ENCODE results near the gene METTL1. TPM values are rescaled to one million over a fixed set of nuclear protein-coding genes. Genes with fewer than 3 reads are reported as not detected.

METTL1 gene
- total and polyA plus RNA-seq, 2 experiments from 2014 or later, result 18.9 to 39.5 TPM

Small RNAs within 50 kb of the gene (microRNA-seq; reads per million reads assigned to microRNA genes)
- gene MIR6759, result not detected

Small RNAs within 50 kb of the gene (small RNA-seq; reads per million reads assigned to genes)
- gene RNU6-1083P (ENCODE audit: low replicate concordance), result not detected

Other genes with a start within 250 kb of the METTL1 start
- 12.5 and 16.9 TPM in 2 replicates for gene MBD6, start 249.3 kb downstream of the METTL1 start, total RNA-seq (2014; rRNA removed; shearing (Covaris generic))
- gene MBD6, start 249.3 kb downstream of the METTL1 start, polyA plus RNA-seq (2016; fragmentation: Nextera tagmentation; extraction: Ambion mirVana), result 17.1 and 18.3 TPM in 2 replicates
- gene DCTN2, start 224.9 kb downstream of the METTL1 start, total RNA-seq (2014; rRNA removed; shearing (Covaris generic)), result 134 and 157 TPM in 2 replicates
- gene DCTN2, start 224.9 kb downstream of the METTL1 start, polyA plus RNA-seq (2016; fragmentation: Nextera tagmentation; extraction: Ambion mirVana), result 56.1 and 62.3 TPM in 2 replicates
- gene KIF5A, start 222.1 kb downstream of the METTL1 start, total RNA-seq (2014; rRNA removed; shearing (Covaris generic)), result 16.5 and 21.3 TPM in 2 replicates
- 9.1 and 11.1 TPM in 2 replicates for gene KIF5A, start 222.1 kb downstream of the METTL1 start, polyA plus RNA-seq (2016; fragmentation: Nextera tagmentation; extraction: Ambion mirVana)
- gene PIP4K2C, start 180.9 kb downstream of the METTL1 start, total RNA-seq (2014; rRNA removed; shearing (Covaris generic)), result 26.4 and 30.6 TPM in 2 replicates
- gene PIP4K2C, start 180.9 kb downstream of the METTL1 start, polyA plus RNA-seq (2016; fragmentation: Nextera tagmentation; extraction: Ambion mirVana), result 10.5 and 10.8 TPM in 2 replicates
- 37.8 and 46.6 TPM in 2 replicates for gene DTX3, start 167.3 kb downstream of the METTL1 start, total RNA-seq (2014; rRNA removed; shearing (Covaris generic))
- gene DTX3, start 167.3 kb downstream of the METTL1 start, polyA plus RNA-seq (2016; fragmentation: Nextera tagmentation; extraction: Ambion mirVana), result 16.7 and 22.8 TPM in 2 replicates
- 9.9 and 10.2 TPM in 2 replicates for gene ARHGEF25, start 160.7 kb downstream of the METTL1 start, total RNA-seq (2014; rRNA removed; shearing (Covaris generic))
- gene ARHGEF25, start 160.7 kb downstream of the METTL1 start, polyA plus RNA-seq (2016; fragmentation: Nextera tagmentation; extraction: Ambion mirVana), result 0.53 TPM in 1 of 2 replicates, not detected in the other
- 2.4 and 2.8 TPM in 2 replicates for gene B4GALNT1, start 138.9 kb downstream of the METTL1 start, total RNA-seq (2014; rRNA removed; shearing (Covaris generic))
- 1.3 and 1.4 TPM in 2 replicates for gene B4GALNT1, start 138.9 kb downstream of the METTL1 start, polyA plus RNA-seq (2016; fragmentation: Nextera tagmentation; extraction: Ambion mirVana)
- gene OS9, start 78.0 kb downstream of the METTL1 start, total RNA-seq (2014; rRNA removed; shearing (Covaris generic)), result 66.1 and 79.7 TPM in 2 replicates
- 27.5 and 29.3 TPM in 2 replicates for gene OS9, start 78.0 kb downstream of the METTL1 start, polyA plus RNA-seq (2016; fragmentation: Nextera tagmentation; extraction: Ambion mirVana)
- 1.1 and 1.3 TPM in 2 replicates for gene AGAP2, start 33.4 kb downstream of the METTL1 start, total RNA-seq (2014; rRNA removed; shearing (Covaris generic))
- gene AGAP2, start 33.4 kb downstream of the METTL1 start, polyA plus RNA-seq (2016; fragmentation: Nextera tagmentation; extraction: Ambion mirVana), result 0.36 and 0.38 TPM in 2 replicates
- 15.6 and 32.9 TPM in 2 replicates for gene TSPAN31, start 27.1 kb downstream of the METTL1 start, total RNA-seq (2014; rRNA removed; shearing (Covaris generic))
- 12.9 and 15.5 TPM in 2 replicates for gene TSPAN31, start 27.1 kb downstream of the METTL1 start, polyA plus RNA-seq (2016; fragmentation: Nextera tagmentation; extraction: Ambion mirVana)
- gene CDK4, start 19.8 kb downstream of the METTL1 start, total RNA-seq (2014; rRNA removed; shearing (Covaris generic)), result 198 and 214 TPM in 2 replicates
- 105 and 108 TPM in 2 replicates for gene CDK4, start 19.8 kb downstream of the METTL1 start, polyA plus RNA-seq (2016; fragmentation: Nextera tagmentation; extraction: Ambion mirVana)
- 2.9 and 3.5 TPM in 2 replicates for gene MARCHF9, start 17.0 kb downstream of the METTL1 start, total RNA-seq (2014; rRNA removed; shearing (Covaris generic))
- gene MARCHF9, start 17.0 kb downstream of the METTL1 start, polyA plus RNA-seq (2016; fragmentation: Nextera tagmentation; extraction: Ambion mirVana), result 3.1 and 3.3 TPM in 2 replicates
- gene CYP27B1, start 5.0 kb downstream of the METTL1 start, total RNA-seq (2014; rRNA removed; shearing (Covaris generic)), result 2.7 and 6.8 TPM in 2 replicates
- 0.83 and 1.1 TPM in 2 replicates for gene CYP27B1, start 5.0 kb downstream of the METTL1 start, polyA plus RNA-seq (2016; fragmentation: Nextera tagmentation; extraction: Ambion mirVana)
- gene EEF1AKMT3, start 509 bp upstream of the METTL1 start, total RNA-seq (2014; rRNA removed; shearing (Covaris generic)), result 3.0 and 5.3 TPM in 2 replicates
- 1.3 and 1.7 TPM in 2 replicates for gene EEF1AKMT3, start 509 bp upstream of the METTL1 start, polyA plus RNA-seq (2016; fragmentation: Nextera tagmentation; extraction: Ambion mirVana)
- gene TSFM, start 10.7 kb upstream of the METTL1 start, total RNA-seq (2014; rRNA removed; shearing (Covaris generic)), result 29.5 and 30.9 TPM in 2 replicates
- gene TSFM, start 10.7 kb upstream of the METTL1 start, polyA plus RNA-seq (2016; fragmentation: Nextera tagmentation; extraction: Ambion mirVana), result 41.7 and 43.1 TPM in 2 replicates
- 0.12 and 0.17 TPM in 2 replicates for gene AVIL, start 46.6 kb upstream of the METTL1 start, total RNA-seq (2014; rRNA removed; shearing (Covaris generic))
- 0.59 and 1.3 TPM in 2 replicates for gene AVIL, start 46.6 kb upstream of the METTL1 start, polyA plus RNA-seq (2016; fragmentation: Nextera tagmentation; extraction: Ambion mirVana)
- gene CTDSP2, start 74.6 kb upstream of the METTL1 start, total RNA-seq (2014; rRNA removed; shearing (Covaris generic)), result 66.3 and 81.9 TPM in 2 replicates
- gene CTDSP2, start 74.6 kb upstream of the METTL1 start, polyA plus RNA-seq (2016; fragmentation: Nextera tagmentation; extraction: Ambion mirVana), result 20.8 and 22.8 TPM in 2 replicates
- gene ATP23, start 169.5 kb upstream of the METTL1 start, total RNA-seq (2014; rRNA removed; shearing (Covaris generic)), result 14.7 and 22.4 TPM in 2 replicates
- gene ATP23, start 169.5 kb upstream of the METTL1 start, polyA plus RNA-seq (2016; fragmentation: Nextera tagmentation; extraction: Ambion mirVana), result 21.0 and 22.1 TPM in 2 replicates